ENCODE results near the gene C1QTNF8. TPM values are rescaled to one million over a fixed set of nuclear protein-coding genes. Genes with fewer than 3 reads are reported as not detected.

The C1QTNF8 gene
- total and polyA plus RNA-seq, 4 experiments from 2014 or later, result not detected

DNA sequence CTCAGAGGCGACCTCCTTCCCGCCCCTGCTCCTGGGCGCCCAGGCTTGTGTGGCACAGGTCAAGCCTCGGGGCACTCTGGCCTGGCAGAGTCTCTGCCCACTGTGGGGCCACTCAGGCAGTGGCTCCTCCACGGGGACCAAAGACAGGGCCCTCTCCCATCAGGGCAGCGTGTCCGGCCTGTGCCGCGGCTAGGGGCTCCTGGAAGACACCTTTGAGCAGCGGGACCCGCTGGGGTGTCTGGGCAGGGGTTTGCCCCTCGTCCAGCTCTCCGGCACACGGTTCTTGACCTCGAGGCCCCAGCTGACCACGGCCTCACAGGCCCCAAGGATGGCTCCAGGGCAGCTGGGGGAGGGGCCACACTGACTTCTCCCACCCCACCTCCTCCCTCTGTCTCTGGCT lies 48.2 kb downstream of the C1QTNF8 start:
- no peak overlapping the region for H3K4me3 ChIP-seq (ENCODE audit: low read length in 2 of 2)
- H3K9me3 ChIP-seq (ENCODE audit: control insufficient read depth in 1 of 2, low read length in 2 of 2), result no peaks in the 10 kb centered on the region
- Mint-ChIP-seq H3K9me3 (no peaks in the 10 kb centered on the region), H3K27ac (no peak overlapping the region), H3K36me3 (no peaks in the 10 kb centered on the region), H3K4me3 (no peak overlapping the region), H3K27me3 (no peaks in the 10 kb centered on the region), H3K4me1 (no peaks in the 10 kb centered on the region)
- no peak for DNase-seq
- no peak overlapping the region for H3K27ac ChIP-seq (ENCODE audit: low read depth, low read length)
- H3K27me3 ChIP-seq (ENCODE audit: insufficient read depth, low read length), result no peaks in the 10 kb centered on the region
- H3K36me3 ChIP-seq (ENCODE audit: insufficient read depth, low read length), result no peaks in the 10 kb centered on the region
- intact Hi-C loops (cut with micrococcal nuclease), result no loop called here
- ChIA-PET CTCF (ENCODE audit: partially characterized antibody) (interaction anchor here (1.0 kb wide), 1 partner anchor 9 kb away, joined by 3 read pairs; no protein-coding TSS in a partner anchor), POLR2A (ENCODE audit: partially characterized antibody) (no interaction called here)
- H3K4me1 ChIP-seq (ENCODE audit: insufficient read depth, low read length), result no peaks in the 10 kb centered on the region

DNA sequence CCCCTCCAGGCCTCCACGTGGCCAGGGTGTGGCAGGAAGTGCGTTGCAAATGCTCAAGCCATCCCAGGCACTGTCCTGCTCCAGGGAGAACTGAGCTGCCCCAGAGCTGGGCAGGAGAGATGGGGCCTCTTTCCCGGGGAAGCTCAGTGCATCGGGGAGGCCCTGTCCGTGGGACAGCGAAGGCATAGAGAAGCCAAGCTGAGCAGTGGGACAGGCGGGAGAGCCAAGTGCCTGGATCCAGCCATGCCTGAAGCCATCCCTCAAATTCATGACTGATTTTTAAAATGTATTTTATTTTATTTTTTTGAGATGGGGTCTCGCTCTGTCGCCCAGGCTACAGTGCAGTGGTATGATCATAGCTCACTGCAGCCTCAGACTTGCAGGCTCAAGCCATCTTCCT lies 48.9 kb downstream of the C1QTNF8 start:
- ChIA-PET POLR2A (ENCODE audit: partially characterized antibody) (no interaction called here), CTCF (ENCODE audit: partially characterized antibody) (interaction anchor here (1.0 kb wide), 1 partner anchor 10 kb away, joined by 3 read pairs; no protein-coding TSS in a partner anchor)
- intact Hi-C loops (cut with micrococcal nuclease), result no loop called here
- H3K36me3 Mint-ChIP-seq, result no peaks in the 10 kb centered on the region
- no peaks in the 10 kb centered on the region for H3K9me3 ChIP-seq (ENCODE audit: control insufficient read depth in 1 of 2, low read length in 2 of 2)
- H3K4me1 Mint-ChIP-seq, result peaks cover 0 to under 1% (median 0%) of the 10 kb centered on the region in 4 donors
- H3K4me3 ChIP-seq (ENCODE audit: low read length in 2 of 2), result no peak overlapping the region
- H3K27ac ChIP-seq (ENCODE audit: low read depth, low read length), result no peak overlapping the region
- H3K27ac Mint-ChIP-seq, result no peak overlapping the region
- DNase-seq, result no peak
- no peak overlapping the region for H3K4me3 Mint-ChIP-seq
- no peaks in the 10 kb centered on the region for H3K27me3 ChIP-seq (ENCODE audit: insufficient read depth, low read length)
- peaks cover 0 to 4% of the 10 kb centered on the region in 2 donors for H3K27me3 Mint-ChIP-seq
- no peaks in the 10 kb centered on the region for H3K36me3 ChIP-seq (ENCODE audit: insufficient read depth, low read length)
- peaks cover 0 to 3% (median 0%) of the 10 kb centered on the region in 8 donors for H3K9me3 Mint-ChIP-seq
- no peaks in the 10 kb centered on the region for H3K4me1 ChIP-seq (ENCODE audit: insufficient read depth, low read length)

DNA sequence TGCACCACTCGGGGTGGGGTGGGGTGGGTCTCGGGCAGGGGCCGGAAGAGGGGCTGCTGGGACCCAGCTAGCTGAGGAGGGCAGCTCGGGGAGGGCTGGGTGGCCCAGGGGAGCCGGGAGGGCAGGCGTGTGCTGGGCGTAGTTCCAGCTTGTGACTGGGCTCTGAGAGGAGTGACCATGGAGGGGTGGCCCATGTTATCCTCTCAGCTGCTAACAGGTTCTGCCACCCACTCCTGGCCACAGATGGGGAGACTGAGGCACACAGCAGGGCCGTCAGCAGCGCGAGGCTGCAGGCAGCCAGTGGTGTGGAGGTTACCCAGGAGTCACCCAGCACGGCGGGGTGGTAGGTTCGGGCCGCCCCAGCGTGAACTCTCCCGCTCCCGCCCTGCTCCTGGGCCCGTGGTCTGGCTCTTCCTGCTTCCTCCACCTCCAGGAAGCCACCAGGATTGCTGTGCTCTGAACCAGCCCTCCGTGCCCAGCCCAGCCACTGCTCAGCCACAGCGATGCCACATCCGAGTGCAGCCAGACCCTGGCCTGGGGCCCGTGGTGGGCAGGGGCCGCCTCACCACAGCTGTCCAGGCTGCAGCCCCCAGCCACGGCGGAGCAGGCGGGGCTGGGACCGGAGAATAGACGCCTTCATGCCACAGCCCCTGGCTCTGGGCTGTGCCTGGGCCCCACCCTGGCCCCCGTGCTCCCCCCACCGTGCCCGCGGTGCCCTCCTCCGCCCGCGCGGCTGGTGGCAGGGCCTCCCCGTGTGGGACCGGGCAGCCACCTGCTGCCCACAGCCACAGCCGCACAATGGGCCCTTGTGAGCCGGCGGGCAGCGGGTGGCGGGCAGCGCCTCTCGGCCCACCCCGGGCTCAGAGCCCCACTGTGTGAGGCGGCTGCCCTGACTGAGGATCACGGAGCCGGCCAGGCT lies 49.8 kb downstream of the C1QTNF8 start:
- Mint-ChIP-seq H3K4me1 (peaks cover 0 to 3% (median 0%) of the 10 kb centered on the region in 4 donors), H3K36me3 (no peaks in the 10 kb centered on the region), H3K4me3 (no peak overlapping the region), H3K27ac (no peak overlapping the region), H3K9me3 (peaks cover 0 to 7% (median 0%) of the 10 kb centered on the region in 8 donors), H3K27me3 (peaks cover 0 to 4% of the 10 kb centered on the region in 2 donors)
- H3K27ac ChIP-seq (ENCODE audit: low read depth, low read length), result no peak overlapping the region
- ChIA-PET POLR2A (ENCODE audit: partially characterized antibody) (no interaction called here), CTCF (ENCODE audit: partially characterized antibody) (interaction anchor here (1.3 kb wide), 1 partner anchor 9 kb away, joined by 3 read pairs; no protein-coding TSS in a partner anchor)
- no peaks in the 10 kb centered on the region for H3K27me3 ChIP-seq (ENCODE audit: insufficient read depth, low read length)
- H3K9me3 ChIP-seq (ENCODE audit: control insufficient read depth in 1 of 2, low read length in 2 of 2), result no peaks in the 10 kb centered on the region
- no peak for DNase-seq
- H3K4me3 ChIP-seq (ENCODE audit: low read length in 2 of 2), result no peak overlapping the region
- intact Hi-C loops (cut with micrococcal nuclease), result no loop called here
- H3K4me1 ChIP-seq (ENCODE audit: insufficient read depth, low read length), result no peaks in the 10 kb centered on the region
- H3K36me3 ChIP-seq (ENCODE audit: insufficient read depth, low read length), result no peaks in the 10 kb centered on the region

DNA sequence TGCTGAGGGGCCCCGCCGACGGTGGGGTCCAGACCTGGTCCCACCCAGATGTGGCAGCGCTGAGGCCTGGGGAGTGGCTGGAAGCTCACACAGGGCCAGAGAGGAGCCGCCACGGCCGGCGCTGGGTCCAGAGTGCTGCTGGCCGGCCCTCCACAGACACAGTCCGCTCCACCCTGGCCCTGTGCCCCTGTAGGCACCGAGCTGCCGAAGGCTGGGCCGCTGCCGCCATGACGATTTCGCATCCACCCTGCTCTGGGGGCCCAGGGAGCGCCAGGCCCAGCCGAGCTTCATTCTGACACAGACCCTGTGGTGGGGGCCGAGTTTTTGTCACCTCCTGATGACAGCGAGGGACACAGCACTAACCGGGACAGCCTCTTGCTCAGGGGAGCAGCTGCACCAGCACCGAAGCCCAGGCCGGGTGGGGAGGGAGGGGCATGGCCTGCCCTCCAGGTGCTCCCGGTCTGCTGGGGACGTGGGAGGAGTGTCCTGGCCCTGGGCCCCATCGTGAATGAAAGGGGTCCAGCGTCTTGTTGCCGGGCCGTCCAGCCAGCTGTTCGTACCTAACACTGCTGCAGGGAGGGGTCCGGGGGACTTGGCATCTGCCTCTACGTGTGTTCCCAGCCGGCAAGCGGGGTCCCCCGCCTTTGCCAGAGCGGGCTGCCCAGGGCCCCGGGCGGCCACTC lies 50.6 kb downstream of the C1QTNF8 start:
- DNase-seq, result no peak
- Mint-ChIP-seq H3K27ac (no peak overlapping the region), H3K9me3 (peaks cover 0 to 7% (median 0%) of the 10 kb centered on the region in 8 donors), H3K4me3 (no peak overlapping the region), H3K4me1 (peaks cover 0 to 3% (median 0%) of the 10 kb centered on the region in 4 donors), H3K27me3 (peaks cover 0 to 4% of the 10 kb centered on the region in 2 donors), H3K36me3 (no peaks in the 10 kb centered on the region)
- Histone ChIP-seq H3K4me3 (ENCODE audit: low read length in 2 of 2) (no peak overlapping the region), H3K27ac (ENCODE audit: low read depth, low read length) (no peak overlapping the region), H3K4me1 (ENCODE audit: insufficient read depth, low read length) (no peaks in the 10 kb centered on the region), H3K9me3 (ENCODE audit: control insufficient read depth in 1 of 2, low read length in 2 of 2) (no peaks in the 10 kb centered on the region), H3K27me3 (ENCODE audit: insufficient read depth, low read length) (no peaks in the 10 kb centered on the region), H3K36me3 (ENCODE audit: insufficient read depth, low read length) (no peaks in the 10 kb centered on the region)
- intact Hi-C loops (cut with micrococcal nuclease), result no loop called here
- POLR2A ChIA-PET (ENCODE audit: partially characterized antibody), result no interaction called here
- CTCF ChIA-PET (ENCODE audit: partially characterized antibody), result interaction anchor here (1.3 kb wide), 1 partner anchor 10 kb away, joined by 3 read pairs; no protein-coding TSS in a partner anchor

DNA sequence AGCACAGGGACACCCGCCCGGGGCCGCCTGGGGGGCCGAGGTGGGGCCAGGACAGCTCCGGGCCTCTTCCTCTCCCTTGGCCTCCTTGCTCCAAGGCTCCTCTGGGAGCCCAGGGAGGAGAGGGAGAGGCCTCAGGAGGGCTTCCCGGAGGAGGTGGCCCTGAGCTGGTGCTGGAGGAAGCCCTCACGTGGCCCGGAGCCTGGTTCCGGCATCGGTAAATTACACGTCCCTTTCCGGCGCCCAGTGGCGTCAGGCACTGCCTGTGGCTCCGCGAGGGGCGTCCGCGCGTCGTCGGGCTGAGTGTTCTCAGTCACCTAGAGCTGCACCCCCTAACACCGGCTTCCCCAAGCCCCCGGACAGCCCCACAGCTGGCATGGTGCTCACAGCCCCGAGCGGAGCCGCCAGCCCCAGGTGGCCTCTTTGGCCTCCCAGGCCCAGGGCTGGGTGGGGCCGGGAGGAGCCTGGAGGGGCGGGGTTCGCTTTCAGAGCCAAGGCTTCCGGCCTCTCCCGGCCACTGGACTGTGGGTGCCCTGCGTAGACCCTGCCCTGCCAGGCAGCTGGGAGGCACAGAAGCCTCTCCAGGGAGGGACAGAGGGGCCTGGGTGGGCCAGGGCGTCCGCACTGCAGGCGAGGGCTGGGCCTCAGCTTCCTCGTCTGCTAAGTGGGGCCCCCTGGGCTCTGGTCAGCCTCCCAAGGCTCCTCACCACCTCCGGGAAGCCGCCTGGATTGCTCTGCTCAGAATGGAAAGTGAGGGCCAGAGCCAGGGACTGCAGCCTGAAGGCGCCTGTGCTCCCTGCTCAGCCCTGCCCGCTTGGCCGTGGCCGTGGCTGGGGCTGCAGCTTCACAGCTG lies 51.4 kb downstream of the C1QTNF8 start:
- Histone ChIP-seq H3K27ac (ENCODE audit: low read depth, low read length) (no peak overlapping the region), H3K9me3 (ENCODE audit: control insufficient read depth in 1 of 2, low read length in 2 of 2) (no peaks in the 10 kb centered on the region), H3K4me1 (ENCODE audit: insufficient read depth, low read length) (no peaks in the 10 kb centered on the region), H3K27me3 (ENCODE audit: insufficient read depth, low read length) (no peaks in the 10 kb centered on the region), H3K4me3 (ENCODE audit: low read length in 2 of 2) (no peak overlapping the region), H3K36me3 (ENCODE audit: insufficient read depth, low read length) (no peaks in the 10 kb centered on the region)
- no peak for DNase-seq
- intact Hi-C loops (cut with micrococcal nuclease), result no loop called here
- no peak overlapping the region for H3K27ac Mint-ChIP-seq
- H3K4me1 Mint-ChIP-seq, result peaks cover 0 to 3% (median 0%) of the 10 kb centered on the region in 4 donors
- H3K9me3 Mint-ChIP-seq, result peaks cover 0 to 7% (median 0%) of the 10 kb centered on the region in 8 donors
- no peaks in the 10 kb centered on the region for H3K36me3 Mint-ChIP-seq
- CTCF ChIA-PET (ENCODE audit: partially characterized antibody), result interaction anchor here (1.3 kb wide), 1 partner anchor 11 kb away, joined by 3 read pairs; no protein-coding TSS in a partner anchor
- H3K4me3 Mint-ChIP-seq, result no peak overlapping the region
- POLR2A ChIA-PET (ENCODE audit: partially characterized antibody), result no interaction called here
- peaks cover 0 to 4% of the 10 kb centered on the region in 2 donors for H3K27me3 Mint-ChIP-seq

DNA sequence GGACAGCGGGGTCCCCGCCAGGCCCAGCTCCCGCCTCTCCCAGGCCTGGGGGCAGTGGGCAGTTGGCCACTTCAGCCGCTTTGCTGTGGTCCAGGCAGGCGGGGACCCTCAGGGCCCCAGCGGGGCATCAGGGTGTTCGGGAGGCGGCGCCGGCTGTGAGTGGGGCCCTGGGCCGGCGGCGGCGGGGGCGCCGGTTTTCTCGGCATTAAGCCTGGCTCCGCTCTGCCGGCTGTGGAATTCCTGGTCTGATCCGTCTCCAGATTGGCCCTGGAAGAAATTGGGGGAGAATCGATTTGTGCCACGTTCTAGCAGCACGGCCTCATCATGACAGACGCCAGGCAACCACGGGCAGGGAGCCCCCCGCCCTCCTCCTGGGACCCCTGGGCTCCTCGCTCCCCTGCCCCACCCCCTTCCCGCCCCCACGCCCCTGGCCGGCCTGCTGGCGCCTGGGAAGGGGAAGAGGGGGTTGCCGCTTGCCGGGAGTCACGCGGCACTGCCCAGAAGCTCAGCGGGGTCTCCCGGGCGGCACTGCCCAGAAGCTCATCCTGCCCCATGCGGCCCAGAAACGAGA lies 52.1 kb downstream of the C1QTNF8 start:
- Mint-ChIP-seq H3K27ac (no peak overlapping the region), H3K4me1 (peaks cover 0 to 3% (median 0%) of the 10 kb centered on the region in 4 donors), H3K36me3 (no peaks in the 10 kb centered on the region), H3K27me3 (peaks cover 0 to 4% of the 10 kb centered on the region in 2 donors), H3K4me3 (no peak overlapping the region), H3K9me3 (peaks cover 0 to 7% (median 0%) of the 10 kb centered on the region in 8 donors)
- no peaks in the 10 kb centered on the region for H3K4me1 ChIP-seq (ENCODE audit: insufficient read depth, low read length)
- no peak for DNase-seq
- no peak overlapping the region for H3K27ac ChIP-seq (ENCODE audit: low read depth, low read length)
- no peaks in the 10 kb centered on the region for H3K36me3 ChIP-seq (ENCODE audit: insufficient read depth, low read length)
- CTCF ChIA-PET (ENCODE audit: partially characterized antibody), result no interaction called here
- intact Hi-C loops (cut with micrococcal nuclease), result no loop called here
- H3K9me3 ChIP-seq (ENCODE audit: control insufficient read depth in 1 of 2, low read length in 2 of 2), result no peaks in the 10 kb centered on the region
- POLR2A ChIA-PET (ENCODE audit: partially characterized antibody), result no interaction called here
- no peak overlapping the region for H3K4me3 ChIP-seq (ENCODE audit: low read length in 2 of 2)
- H3K27me3 ChIP-seq (ENCODE audit: insufficient read depth, low read length), result no peaks in the 10 kb centered on the region
